ENCODE data around the gene HIVEP3.

DNA sequence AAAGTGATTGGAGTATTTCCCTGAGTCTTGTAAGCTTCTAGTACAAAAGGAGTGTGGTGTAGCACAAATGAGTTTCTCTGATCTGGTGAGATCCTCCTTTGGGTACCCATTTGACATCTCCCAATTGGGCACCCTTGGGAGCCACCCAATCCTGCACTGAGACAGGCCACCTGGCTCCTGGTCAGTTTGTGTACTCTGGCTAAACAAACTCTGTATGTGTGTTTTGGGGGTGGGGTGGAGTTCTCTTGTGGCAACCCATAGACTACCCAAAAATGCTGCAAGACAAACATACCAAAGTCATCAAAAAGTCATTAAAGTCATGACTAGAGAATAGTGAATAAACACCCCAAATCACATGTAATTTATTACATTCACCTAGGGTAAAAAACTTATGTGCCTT is 8.4 kb upstream of the HIVEP3 start:
- TF ChIP-seq, protein P1, sequence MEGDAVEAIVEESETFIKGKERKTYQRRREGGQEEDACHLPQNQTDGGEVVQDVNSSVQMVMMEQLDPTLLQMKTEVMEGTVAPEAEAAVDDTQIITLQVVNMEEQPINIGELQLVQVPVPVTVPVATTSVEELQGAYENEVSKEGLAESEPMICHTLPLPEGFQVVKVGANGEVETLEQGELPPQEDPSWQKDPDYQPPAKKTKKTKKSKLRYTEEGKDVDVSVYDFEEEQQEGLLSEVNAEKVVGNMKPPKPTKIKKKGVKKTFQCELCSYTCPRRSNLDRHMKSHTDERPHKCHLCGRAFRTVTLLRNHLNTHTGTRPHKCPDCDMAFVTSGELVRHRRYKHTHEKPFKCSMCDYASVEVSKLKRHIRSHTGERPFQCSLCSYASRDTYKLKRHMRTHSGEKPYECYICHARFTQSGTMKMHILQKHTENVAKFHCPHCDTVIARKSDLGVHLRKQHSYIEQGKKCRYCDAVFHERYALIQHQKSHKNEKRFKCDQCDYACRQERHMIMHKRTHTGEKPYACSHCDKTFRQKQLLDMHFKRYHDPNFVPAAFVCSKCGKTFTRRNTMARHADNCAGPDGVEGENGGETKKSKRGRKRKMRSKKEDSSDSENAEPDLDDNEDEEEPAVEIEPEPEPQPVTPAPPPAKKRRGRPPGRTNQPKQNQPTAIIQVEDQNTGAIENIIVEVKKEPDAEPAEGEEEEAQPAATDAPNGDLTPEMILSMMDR (conservative IDR thresholded peaks at IDR 0.05; ENCODE audit: low read length): no peak
- TF ChIP-seq EZH2phosphoT487 (IDR thresholded peaks at IDR 0.05; ENCODE audit: borderline replicate concordance): no peak

All from Loucy (cell line).